ENCODE data around the gene TK2. TPM values are rescaled to one million over a fixed set of nuclear protein-coding genes. Genes with fewer than 3 reads are reported as not detected.

The TK2 gene
- total RNA-seq, 1 donor from 2014 or later = 11.5 TPM

- Histone ChIP-seq H3K4me1 (ENCODE audit: control insufficient read depth in 3 of 3, insufficient read depth in 3 of 3, low read length in 3 of 3) (peaks cover 31 to 46% (median 36%) of the 10 kb centered on the region in 3 donors), H3K27ac (ENCODE audit: low read depth, low read length) (peak overlapping the region; percentile 47), H3K9me3 (ENCODE audit: control insufficient read depth in 3 of 3, low read length in 3 of 3) (no peaks in the 10 kb centered on the region), H3K36me3 (ENCODE audit: control insufficient read depth in 3 of 3, insufficient read depth in 3 of 3, low read length in 3 of 3) (peaks cover 40 to 49% (median 41%) of the 10 kb centered on the region in 3 donors), H3K4me3 (ENCODE audit: low read length in 3 of 3) (no peak overlapping the region), H3K27me3 (ENCODE audit: control insufficient read depth in 3 of 3, insufficient read depth in 3 of 3, low read length in 3 of 3) (no peaks in the 10 kb centered on the region), H3K9ac (ENCODE audit: low read depth in 1 of 3, low read length in 3 of 3) (no peak overlapping the region)
These were observed 26.0 kb downstream of the TK2 start for GRCh38 chr16:66523861-66524354.

DNA sequence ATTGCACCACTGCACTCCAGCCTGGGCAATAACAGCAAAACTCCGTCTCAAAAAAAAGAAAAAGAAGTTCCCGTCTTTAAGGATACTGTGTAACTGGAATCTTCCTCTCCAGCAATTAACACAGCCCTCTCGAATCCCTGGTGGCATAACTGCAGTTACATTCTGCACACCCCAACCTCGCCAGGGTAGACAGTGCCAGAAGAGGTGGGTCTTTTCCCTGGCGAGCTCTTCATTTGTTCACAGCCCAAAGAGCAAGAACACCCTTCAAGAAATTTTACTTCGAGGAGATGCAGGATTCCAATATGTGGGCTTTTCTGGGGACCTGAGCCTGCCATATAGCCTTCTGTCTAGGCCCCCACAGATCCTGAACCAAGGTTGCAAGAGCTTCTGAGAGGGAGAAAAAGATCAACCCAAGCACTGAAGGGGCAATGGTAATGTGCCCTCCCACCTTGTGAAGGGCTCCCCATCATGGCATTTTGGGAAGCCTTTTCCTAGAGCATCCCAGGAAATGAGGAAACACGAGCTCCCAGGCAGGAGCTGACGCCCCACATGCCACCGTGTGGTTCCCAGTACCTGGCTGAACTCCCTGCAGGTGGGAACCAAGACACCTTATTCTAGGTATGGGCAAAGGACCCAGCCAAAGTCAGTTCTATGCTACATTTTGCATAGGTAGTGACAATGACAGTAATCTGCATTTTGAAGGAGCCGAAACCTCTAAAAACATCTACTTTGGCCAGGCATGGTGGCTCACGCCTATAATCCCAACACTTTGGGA lies 26.9 kb downstream of the TK2 start:
- peak overlapping the region; percentile 47 for H3K27ac ChIP-seq (ENCODE audit: low read depth, low read length)
- H3K4me1 ChIP-seq (ENCODE audit: control insufficient read depth in 3 of 3, insufficient read depth in 3 of 3, low read length in 3 of 3) = peaks cover 32 to 50% (median 40%) of the 10 kb centered on the region in 3 donors
- peaks cover 32 to 40% (median 33%) of the 10 kb centered on the region in 3 donors for H3K36me3 ChIP-seq (ENCODE audit: control insufficient read depth in 3 of 3, insufficient read depth in 3 of 3, low read length in 3 of 3)
- H3K4me3 ChIP-seq (ENCODE audit: low read length in 3 of 3) = no peak overlapping the region
- no peaks in the 10 kb centered on the region for H3K27me3 ChIP-seq (ENCODE audit: control insufficient read depth in 3 of 3, insufficient read depth in 3 of 3, low read length in 3 of 3)
- no peaks in the 10 kb centered on the region for H3K9me3 ChIP-seq (ENCODE audit: control insufficient read depth in 3 of 3, low read length in 3 of 3)
- peak overlapping the region in 1 of 3 donors; percentile 25 for H3K9ac ChIP-seq (ENCODE audit: low read depth in 1 of 3, low read length in 3 of 3)

DNA sequence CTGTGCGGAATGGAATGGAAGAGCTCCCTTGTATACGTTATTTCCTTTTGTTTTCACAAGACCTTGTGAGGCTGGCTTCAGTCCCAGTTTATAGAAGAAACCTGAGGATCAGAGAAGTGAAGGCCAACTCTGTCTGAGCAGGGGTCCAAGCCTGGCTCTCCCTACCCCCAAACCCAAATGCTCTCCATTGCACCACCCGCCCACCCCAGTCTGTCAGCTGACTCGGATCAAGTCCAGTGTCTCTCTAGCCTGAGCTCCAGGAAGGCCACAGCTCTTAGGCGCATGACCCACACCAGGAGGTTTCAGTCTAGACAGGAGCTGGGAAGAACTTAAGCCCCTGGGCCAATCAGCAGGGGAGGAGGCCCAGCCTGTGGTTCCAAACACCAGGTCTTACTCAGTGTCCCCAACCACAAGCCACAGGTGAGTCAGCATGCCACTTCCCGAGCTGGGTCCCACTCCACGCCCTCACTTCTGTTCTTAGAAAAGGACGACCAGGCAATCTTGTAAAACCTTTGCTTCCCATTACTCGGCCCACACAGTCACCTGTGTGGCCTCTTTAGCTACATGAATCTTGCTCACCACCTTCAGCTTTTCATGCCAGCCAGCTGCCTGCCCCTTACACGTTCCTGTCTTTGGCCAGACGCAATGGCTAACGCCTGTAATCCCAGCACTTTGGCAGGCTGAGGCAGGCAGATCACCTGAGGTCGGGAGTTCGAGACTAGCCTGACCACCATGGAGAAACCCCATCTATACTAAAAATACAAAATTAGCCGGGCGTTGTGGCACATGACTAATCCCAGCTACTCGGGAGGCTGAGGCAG lies 27.8 kb downstream of the TK2 start:
- Histone ChIP-seq H3K27ac (ENCODE audit: low read depth, low read length) (peak overlapping the region; percentile 66), H3K9me3 (ENCODE audit: control insufficient read depth in 3 of 3, low read length in 3 of 3) (no peaks in the 10 kb centered on the region), H3K4me3 (ENCODE audit: low read length in 3 of 3) (no peak overlapping the region), H3K36me3 (ENCODE audit: control insufficient read depth in 3 of 3, insufficient read depth in 3 of 3, low read length in 3 of 3) (peaks cover 26 to 31% (median 27%) of the 10 kb centered on the region in 3 donors), H3K9ac (ENCODE audit: low read depth in 1 of 3, low read length in 3 of 3) (peak overlapping the region in 2 of 3 donors; percentile 8 to 23), H3K4me1 (ENCODE audit: control insufficient read depth in 3 of 3, insufficient read depth in 3 of 3, low read length in 3 of 3) (peaks cover 41 to 58% (median 49%) of the 10 kb centered on the region in 3 donors), H3K27me3 (ENCODE audit: control insufficient read depth in 3 of 3, insufficient read depth in 3 of 3, low read length in 3 of 3) (no peaks in the 10 kb centered on the region)

GRCh38 chr16:66521252-66521713 lies 28.6 kb downstream of the TK2 start:
- H3K36me3 ChIP-seq (ENCODE audit: control insufficient read depth in 3 of 3, insufficient read depth in 3 of 3, low read length in 3 of 3) = peaks cover 20 to 24% (median 20%) of the 10 kb centered on the region in 3 donors
- H3K4me1 ChIP-seq (ENCODE audit: control insufficient read depth in 3 of 3, insufficient read depth in 3 of 3, low read length in 3 of 3) = peaks cover 50 to 67% (median 56%) of the 10 kb centered on the region in 3 donors
- no peak overlapping the region for H3K4me3 ChIP-seq (ENCODE audit: low read length in 3 of 3)
- no peaks in the 10 kb centered on the region for H3K9me3 ChIP-seq (ENCODE audit: control insufficient read depth in 3 of 3, low read length in 3 of 3)
- H3K27me3 ChIP-seq (ENCODE audit: control insufficient read depth in 3 of 3, insufficient read depth in 3 of 3, low read length in 3 of 3) = no peaks in the 10 kb centered on the region
- H3K27ac ChIP-seq (ENCODE audit: low read depth, low read length) = peak overlapping the region; percentile 66
- peak overlapping the region in 1 of 3 donors; percentile 33 for H3K9ac ChIP-seq (ENCODE audit: low read depth in 1 of 3, low read length in 3 of 3)

- Histone ChIP-seq H3K4me1 (ENCODE audit: control insufficient read depth in 3 of 3, insufficient read depth in 3 of 3, low read length in 3 of 3) (peaks cover 56 to 72% (median 63%) of the 10 kb centered on the region in 3 donors), H3K4me3 (ENCODE audit: low read length in 3 of 3) (peak overlapping the region in 1 of 3 donors; percentile 22), H3K27ac (ENCODE audit: low read depth, low read length) (peak overlapping the region; percentile 74), H3K9ac (ENCODE audit: low read depth in 1 of 3, low read length in 3 of 3) (peak overlapping the region in 1 of 3 donors; percentile 33), H3K9me3 (ENCODE audit: control insufficient read depth in 3 of 3, low read length in 3 of 3) (no peaks in the 10 kb centered on the region), H3K36me3 (ENCODE audit: control insufficient read depth in 3 of 3, insufficient read depth in 3 of 3, low read length in 3 of 3) (peaks cover 13 to 18% (median 15%) of the 10 kb centered on the region in 3 donors), H3K27me3 (ENCODE audit: control insufficient read depth in 3 of 3, insufficient read depth in 3 of 3, low read length in 3 of 3) (no peaks in the 10 kb centered on the region)
These were observed 29.3 kb downstream of the TK2 start for GRCh38 chr16:66520406-66521170.

DNA sequence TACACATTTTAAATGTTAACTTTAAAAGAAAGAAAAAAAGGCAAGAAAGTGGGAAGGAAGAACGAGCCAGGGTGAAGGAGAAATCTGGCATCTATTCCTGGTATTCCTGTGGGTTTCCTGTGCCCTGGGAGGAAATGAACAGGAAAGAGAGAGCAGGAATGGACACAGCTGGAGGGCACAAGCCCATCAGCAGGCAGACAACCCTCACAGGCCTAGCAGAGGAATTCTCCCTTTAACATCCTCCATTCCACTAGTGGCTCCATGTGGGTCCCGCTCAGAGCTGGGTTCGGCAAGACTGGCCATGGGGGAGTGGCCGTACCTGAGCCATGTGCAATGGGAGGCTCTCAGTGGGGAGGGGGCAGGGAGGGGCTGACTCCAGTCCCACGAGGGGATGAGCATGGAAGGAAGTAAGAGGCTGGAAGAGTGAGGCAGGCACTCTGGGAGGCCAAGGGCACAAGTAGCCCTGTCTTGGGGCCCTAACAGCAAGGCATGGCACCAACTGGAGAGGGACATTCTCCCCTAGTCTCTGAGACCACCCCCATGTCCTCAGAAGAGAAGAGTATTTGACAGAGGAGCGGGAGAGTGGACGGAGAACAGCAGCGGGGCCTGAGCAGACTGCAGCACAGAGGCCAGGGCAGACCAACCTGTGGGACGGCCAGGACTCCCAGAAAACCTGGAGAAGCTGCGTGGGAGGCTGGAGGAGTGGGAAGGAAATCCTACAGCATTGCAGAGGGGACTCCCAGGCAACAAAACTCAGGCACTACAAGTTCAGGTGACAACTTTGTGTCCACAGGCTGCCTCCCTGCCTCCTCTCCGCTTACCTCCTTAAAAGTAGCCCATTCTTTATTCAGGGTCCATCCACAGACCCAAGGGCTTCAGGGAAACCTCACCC lies 30.2 kb downstream of the TK2 start:
- peak overlapping the region; percentile 74 for H3K27ac ChIP-seq (ENCODE audit: low read depth, low read length)
- no peak overlapping the region for H3K9ac ChIP-seq (ENCODE audit: low read depth in 1 of 3, low read length in 3 of 3)
- no peaks in the 10 kb centered on the region for H3K27me3 ChIP-seq (ENCODE audit: control insufficient read depth in 3 of 3, insufficient read depth in 3 of 3, low read length in 3 of 3)
- peaks cover 9 to 14% (median 10%) of the 10 kb centered on the region in 3 donors for H3K36me3 ChIP-seq (ENCODE audit: control insufficient read depth in 3 of 3, insufficient read depth in 3 of 3, low read length in 3 of 3)
- H3K4me3 ChIP-seq (ENCODE audit: low read length in 3 of 3) = peak overlapping the region in 1 of 3 donors; percentile 22
- H3K9me3 ChIP-seq (ENCODE audit: control insufficient read depth in 3 of 3, low read length in 3 of 3) = no peaks in the 10 kb centered on the region
- peaks cover 61 to 76% (median 68%) of the 10 kb centered on the region in 3 donors for H3K4me1 ChIP-seq (ENCODE audit: control insufficient read depth in 3 of 3, insufficient read depth in 3 of 3, low read length in 3 of 3)

DNA sequence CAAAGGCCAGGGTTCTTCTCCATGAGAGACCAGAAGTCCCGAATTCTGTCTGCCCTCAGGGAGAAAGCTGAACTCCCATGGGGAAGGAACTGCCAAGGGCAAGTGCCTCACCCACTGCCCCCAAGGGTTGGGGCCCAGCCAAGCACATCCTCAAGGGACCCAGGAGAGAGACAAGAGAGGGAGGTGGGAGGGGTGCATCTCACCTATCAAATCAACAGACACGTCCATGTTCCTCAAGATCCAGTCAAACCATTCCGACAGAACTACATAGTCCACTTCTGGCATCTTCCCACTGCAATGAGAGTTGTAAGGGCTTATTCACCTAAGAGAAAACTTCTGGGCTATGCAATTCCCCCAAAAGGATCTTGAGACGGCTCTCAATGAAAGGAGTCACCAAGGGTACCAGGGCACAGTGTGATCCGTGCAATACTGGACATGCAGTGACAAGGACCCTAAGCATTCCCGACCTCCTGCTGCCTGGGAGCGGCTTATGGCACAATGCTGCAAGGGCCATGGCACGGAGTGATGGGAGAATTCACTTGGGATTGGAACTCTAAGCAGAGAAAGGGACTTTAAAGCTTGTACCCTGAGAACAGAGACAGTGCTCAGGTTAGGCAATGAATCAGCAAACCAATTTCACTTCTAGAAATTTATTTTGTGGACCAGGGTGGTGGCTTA lies 32.2 kb downstream of the TK2 start:
- Histone ChIP-seq H3K4me3 (ENCODE audit: low read length in 3 of 3) (peak overlapping the region; percentile 39 to 76 (median 44)), H3K4me1 (ENCODE audit: control insufficient read depth in 3 of 3, insufficient read depth in 3 of 3, low read length in 3 of 3) (peaks cover 54 to 72% (median 70%) of the 10 kb centered on the region in 3 donors), H3K27ac (ENCODE audit: low read depth, low read length) (peak overlapping the region; percentile 99), H3K9me3 (ENCODE audit: control insufficient read depth in 3 of 3, low read length in 3 of 3) (no peaks in the 10 kb centered on the region), H3K36me3 (ENCODE audit: control insufficient read depth in 3 of 3, insufficient read depth in 3 of 3, low read length in 3 of 3) (peaks cover 7 to 20% (median 9%) of the 10 kb centered on the region in 3 donors), H3K9ac (ENCODE audit: low read depth in 1 of 3, low read length in 3 of 3) (peak overlapping the region; percentile 48 to 86 (median 73)), H3K27me3 (ENCODE audit: control insufficient read depth in 3 of 3, insufficient read depth in 3 of 3, low read length in 3 of 3) (no peaks in the 10 kb centered on the region)

- Histone ChIP-seq H3K27me3 (ENCODE audit: control insufficient read depth in 3 of 3, insufficient read depth in 3 of 3, low read length in 3 of 3) (no peaks in the 10 kb centered on the region), H3K9ac (ENCODE audit: low read depth in 1 of 3, low read length in 3 of 3) (peak overlapping the region; percentile 48 to 86 (median 73)), H3K9me3 (ENCODE audit: control insufficient read depth in 3 of 3, low read length in 3 of 3) (no peaks in the 10 kb centered on the region), H3K36me3 (ENCODE audit: control insufficient read depth in 3 of 3, insufficient read depth in 3 of 3, low read length in 3 of 3) (peaks cover 10 to 24% (median 13%) of the 10 kb centered on the region in 3 donors), H3K4me3 (ENCODE audit: low read length in 3 of 3) (peak overlapping the region; percentile 39 to 76 (median 44)), H3K27ac (ENCODE audit: low read depth, low read length) (peak overlapping the region; percentile 99), H3K4me1 (ENCODE audit: control insufficient read depth in 3 of 3, insufficient read depth in 3 of 3, low read length in 3 of 3) (peaks cover 52 to 70% (median 68%) of the 10 kb centered on the region in 3 donors)
These were observed 32.9 kb downstream of the TK2 start for GRCh38 chr16:66516808-66517585.

Data from skeletal muscle tissue (tissue), 4 donors.